CD4-positive, alpha-beta T cell treated with Interleukin-17A for 1 hour (primary cell): Measurements from ENCODE around the gene WDFY2.

Source experiments
- DNase-seq: peaks from one replicate; pipeline ENCODE4 v3.0.0-alpha.2; 2020

The WDFY2 gene

GRCh38 chr13:51603716-51604115 is 19.5 kb downstream of the WDFY2 start:
- no peak for DNase-seq

DNA sequence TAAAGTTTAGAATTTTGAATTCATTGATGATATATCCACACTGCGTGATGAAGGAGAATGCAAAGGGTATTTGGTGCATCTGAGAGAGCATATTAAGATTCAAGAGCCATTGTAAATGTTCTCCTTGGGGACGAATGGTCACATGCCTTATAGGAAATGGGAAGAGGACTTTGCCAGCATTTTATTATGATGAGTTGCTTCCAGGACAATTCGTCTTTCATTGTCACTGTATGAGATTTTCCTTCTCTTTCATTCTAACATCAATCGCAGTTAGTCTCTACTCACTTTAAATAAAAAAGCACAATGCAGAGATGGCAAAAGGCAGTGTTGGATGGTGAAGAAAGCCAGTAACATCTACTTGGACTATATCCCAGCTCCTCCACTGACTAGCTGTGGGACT is 21.4 kb downstream of the WDFY2 start:
- no peak for DNase-seq

GRCh38 chr13:51607165-51607564 is 22.9 kb downstream of the WDFY2 start:
- DNase-seq: no peak

DNA sequence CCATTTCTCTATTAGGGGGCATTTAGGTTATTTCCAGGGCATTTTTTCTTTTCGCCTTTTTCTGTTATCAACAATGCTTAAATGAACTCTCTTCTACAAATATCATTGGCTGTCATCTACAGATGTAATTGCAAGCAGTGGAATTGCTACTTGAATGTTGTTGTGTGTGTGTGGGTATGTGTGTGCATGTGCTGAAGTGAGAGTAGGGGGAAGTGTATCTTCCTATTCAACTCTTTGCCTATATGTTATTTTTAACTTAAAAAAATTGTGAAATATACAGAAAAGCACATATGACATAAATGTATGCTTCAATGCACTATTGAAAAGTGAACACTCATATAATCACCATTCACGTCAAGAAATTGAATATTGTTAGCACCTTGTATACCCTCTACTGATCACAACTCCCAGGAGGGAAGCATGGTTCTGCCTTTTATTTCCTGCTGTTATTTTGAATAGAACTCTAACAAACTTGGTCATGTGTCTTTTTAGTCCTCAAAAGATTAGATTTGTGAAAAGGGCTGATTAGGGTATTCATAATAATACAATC is 24.7 kb downstream of the WDFY2 start:
- DNase-seq: no peak

DNA sequence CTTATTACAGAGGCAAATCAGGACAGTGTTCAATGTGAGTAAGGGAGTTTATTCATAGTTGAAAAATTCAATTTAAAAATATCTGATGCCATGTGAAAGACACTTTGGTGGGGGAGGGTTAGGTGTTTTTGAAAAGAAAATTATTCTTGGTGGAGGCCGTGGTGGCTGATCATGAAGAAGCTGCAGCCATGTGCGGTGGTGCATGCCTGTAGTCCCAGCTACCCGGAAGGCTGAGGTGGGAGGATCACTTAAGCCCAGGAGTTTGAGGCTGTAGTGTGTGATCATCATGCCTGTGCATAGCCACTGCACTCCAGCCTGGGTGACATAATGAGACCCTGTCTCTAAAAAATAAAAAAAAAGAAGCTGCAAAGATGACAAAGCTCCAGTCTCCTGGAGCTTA is 28.6 kb downstream of the WDFY2 start:
- DNase-seq: no peak

DNA sequence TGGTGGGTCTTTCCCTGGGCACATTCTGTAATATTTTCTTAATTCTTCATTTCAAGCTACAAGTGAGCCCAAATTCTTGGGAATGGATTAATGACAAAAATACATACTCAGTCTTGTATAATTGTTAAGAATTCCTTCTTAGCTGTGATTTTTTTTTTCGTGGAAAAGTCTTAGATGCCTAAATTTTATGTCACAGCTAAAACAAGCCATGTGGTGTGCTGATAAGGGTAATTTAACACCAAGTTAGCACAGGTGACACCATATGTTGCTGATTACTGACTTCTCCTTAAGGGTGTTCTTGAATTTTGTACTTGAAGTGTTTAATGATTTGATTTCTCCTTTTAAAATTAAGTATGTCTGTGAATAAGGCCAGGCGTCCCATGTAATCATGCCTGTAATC is 29.3 kb downstream of the WDFY2 start:
- DNase-seq: no peak

DNA sequence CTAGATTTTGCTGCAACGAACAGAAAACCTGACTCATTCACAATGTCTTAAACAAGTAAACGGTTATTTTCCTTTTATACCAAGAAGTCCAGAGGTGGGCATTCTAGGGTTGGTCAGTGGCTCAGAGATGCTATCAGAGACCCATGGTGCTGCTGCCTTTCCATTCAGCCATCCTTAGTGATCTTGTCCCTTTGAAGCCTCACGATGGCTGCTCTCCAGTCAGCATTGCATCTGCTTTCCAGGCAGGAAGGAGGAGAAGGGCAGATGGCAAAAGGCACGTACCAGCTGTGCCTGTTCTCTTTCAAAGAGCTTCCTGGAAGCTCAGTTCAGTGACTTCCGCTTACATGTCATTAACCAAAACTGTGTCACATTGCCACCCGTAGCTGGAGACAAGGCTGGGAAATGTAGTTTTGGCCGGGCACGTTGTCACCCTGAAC is 30.1 kb downstream of the WDFY2 start:
- DNase-seq: peak; percentile 68

GRCh38 chr13:51618626-51619025 is 34.4 kb downstream of the WDFY2 start:
- DNase-seq: no peak

DNA sequence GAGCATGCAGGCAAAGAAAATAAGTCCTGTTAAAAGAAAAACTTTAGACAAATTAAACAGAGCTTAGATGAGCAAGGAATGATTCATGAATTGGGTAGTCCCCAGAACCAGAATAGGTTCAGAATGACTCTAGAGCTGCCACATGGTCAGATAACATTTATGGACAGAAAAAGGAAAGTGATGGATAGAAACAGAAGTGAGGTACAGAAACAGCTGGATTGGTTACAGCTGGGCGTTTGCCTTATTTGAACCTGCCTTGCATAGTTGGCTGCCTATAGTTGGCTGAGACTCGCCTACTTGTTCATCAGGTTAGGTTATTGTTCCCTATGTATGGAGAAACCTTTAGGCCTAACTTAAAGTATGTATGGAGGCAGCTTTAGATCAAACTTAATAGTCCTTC is 35.4 kb downstream of the WDFY2 start:
- no peak for DNase-seq

- no peak for DNase-seq
These were observed 36.1 kb downstream of the WDFY2 start for GRCh38 chr13:51620165-51620983.

GRCh38 chr13:51621602-51622001 is 37.3 kb downstream of the WDFY2 start:
- DNase-seq: no peak

GRCh38 chr13:51623473-51623872 is 39.2 kb downstream of the WDFY2 start:
- no peak for DNase-seq

- DNase-seq: no peak
These were observed 39.9 kb downstream of the WDFY2 start for GRCh38 chr13:51624207-51624606.

GRCh38 chr13:51624695-51625345 is 40.6 kb downstream of the WDFY2 start:
- DNase-seq: no peak

DNA sequence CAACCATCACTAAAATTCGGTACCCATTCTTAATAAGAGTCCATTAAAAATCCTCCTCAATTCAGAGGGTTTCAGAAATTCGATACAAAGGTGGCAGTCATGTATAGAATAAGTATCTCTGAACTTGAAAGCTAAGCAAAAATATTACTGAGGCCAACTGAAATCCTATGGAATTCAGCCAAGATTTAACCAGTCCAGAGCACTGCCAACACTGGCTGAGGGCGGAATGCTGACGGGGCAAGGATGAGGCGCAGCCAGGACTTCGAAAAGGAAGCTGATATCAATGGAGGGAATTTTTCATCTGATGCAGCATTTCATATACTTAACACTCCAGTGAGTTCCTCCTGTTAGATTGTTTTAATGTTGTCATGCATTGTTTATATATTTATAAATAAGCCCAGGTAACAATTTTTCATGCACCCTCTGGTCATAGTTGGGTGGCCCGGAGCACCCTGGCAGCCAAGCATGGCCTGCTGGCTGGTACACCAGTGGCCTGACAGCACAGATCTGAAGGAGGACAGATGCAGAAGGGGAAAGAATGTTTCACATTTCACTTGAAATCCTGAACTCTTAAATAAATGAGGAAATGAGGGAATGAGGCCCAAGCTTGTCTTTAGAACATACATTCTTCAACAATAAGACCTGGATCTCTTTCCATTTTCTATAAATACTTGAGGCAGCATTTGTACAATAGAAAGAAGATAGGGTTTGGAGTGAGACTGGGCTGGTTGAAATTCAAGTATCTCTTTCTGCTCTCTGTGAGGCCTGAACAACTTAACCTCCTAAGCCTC is 41.5 kb downstream of the WDFY2 start:
- DNase-seq: no peak

DNA sequence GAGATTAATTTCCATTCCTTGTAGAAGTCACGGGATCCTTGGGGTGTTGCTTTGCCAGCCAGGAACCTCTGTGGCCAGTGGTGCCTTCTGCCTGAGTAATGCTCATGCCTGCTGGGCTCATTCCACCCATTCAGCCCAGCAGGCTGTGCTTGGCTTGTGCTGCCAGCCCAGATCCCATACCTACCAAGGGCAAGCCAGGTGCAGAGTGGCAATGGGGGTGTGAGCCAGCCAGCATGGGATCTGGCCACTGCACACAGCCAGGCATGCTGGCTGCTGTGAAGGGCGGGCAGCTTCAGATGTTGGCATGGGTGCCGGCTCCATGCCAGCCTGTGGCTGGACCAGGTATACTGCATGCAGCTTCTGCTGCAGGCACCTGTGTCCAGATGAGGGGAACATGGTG is 42.5 kb downstream of the WDFY2 start:
- DNase-seq: no peak

GRCh38 chr13:51628059-51628852 is 44.0 kb downstream of the WDFY2 start:
- DNase-seq: no peak

DNA sequence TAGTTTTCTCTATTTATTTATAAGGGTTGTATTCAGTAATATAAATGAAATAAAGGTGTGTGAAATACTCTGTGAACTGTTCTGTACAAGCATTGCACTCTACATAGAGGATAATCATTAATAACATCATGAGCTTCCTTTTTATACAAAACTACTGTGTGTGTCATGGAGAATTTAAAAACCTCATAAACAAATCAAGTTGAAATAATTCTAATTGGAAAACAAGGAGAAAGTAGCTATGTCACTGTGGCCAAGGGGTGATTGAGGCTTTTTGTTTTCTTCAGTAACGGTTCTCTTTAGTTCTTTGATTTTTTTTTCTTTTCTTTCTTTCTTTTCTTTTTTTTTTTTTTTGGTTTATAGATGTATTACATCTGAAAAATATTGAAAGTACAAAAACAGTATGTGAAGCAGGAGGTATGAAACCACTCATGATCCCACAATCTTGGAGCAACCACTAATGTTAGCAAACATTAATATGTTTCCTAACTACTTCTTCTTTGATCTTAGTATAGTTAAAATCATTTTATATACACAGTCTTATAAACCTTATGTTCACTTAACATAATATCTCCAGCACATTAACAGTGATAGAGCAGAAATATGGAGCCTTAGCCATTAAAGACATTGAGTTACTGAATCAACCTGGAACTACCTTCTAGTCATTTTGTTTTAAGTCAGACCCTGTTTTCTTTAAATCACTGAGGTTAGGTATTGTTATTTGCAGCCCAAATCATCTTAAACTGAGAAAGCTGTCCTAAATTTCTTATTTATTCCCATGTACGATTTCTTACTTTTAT is 45.4 kb downstream of the WDFY2 start:
- DNase-seq: no peak

DNA sequence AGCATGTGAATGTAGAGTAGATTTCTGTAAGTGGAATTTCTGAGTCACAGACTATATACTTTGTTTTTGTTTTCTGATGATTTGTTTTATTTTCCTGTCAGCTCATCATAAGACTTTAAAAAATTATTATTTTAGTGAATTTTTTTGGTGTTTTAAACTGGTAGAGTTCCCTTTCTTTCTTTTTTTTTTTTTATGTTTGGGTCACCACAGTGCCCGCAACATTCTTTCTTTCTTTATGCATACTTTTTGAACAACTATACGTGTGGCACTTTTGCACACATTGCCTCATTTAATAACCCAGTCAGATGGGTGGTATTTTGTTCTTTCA is 46.0 kb downstream of the WDFY2 start:
- DNase-seq: no peak

DNA sequence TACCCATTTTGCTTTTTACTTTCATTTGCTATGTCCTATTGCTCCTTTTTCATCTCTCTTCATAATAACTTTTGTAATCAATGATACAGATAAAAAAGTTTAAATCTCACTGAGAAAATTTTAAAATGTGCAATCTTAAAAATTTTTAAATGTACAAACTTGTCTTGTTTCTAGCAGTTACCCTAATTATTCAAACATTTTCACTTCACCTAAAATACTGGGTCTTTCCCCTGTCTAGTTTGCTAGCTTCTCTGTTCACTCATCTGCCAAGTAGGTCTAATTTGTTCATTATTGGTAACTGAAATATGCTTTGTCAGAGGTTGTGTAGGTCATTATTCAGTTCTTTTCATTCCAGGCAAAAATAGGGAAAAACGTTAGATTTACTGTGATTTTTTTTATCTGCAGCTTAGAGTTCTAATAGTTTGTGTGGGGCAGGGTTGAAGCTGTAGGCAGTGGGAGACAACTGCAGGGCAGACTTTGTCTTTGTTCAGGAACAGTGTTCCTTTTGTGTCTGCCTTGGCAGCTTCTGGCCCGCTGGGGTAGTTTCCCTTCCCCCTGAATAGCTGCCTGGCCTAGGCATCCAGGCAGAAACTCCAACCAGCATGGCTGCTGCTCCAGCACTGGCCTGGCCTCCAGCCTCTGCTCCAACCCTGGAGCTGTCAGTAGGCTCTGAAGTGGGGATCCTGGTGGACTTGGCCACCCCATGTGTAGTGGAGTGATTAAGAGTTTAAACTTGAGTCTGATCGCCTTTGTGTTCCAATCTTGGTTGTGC is 48.5 kb downstream of the WDFY2 start:
- no peak for DNase-seq
